HepG2 (cell line): ENCODE results near the gene NEURL4. TPM values are rescaled to one million over a fixed set of nuclear protein-coding genes. Genes with fewer than 3 reads are reported as not detected.

Experiments
- ATF7-NPFF ChIP-seq: sonication (generic); formaldehyde crosslinking; IDR thresholded peaks from 2 replicates; pipeline ENCODE4 v1.8.1; 2023; ENCODE audit warnings: mild to moderate bottlenecking, low read depth, missing genetic modification reagents, moderate library complexity
- ATM ChIP-seq: fragments of 450-650 bp; IDR thresholded peaks from 2 replicates; pipeline ENCODE4 v1.7.1; 2017; ENCODE audit warnings: mild to moderate bottlenecking, borderline replicate concordance
- CERS6 ChIP-seq: sonication (generic); formaldehyde crosslinking; IDR thresholded peaks from 2 replicates; pipeline ENCODE4 v1.5.0; 2020; ENCODE audit warnings: missing genetic modification reagents
- DMAP1 ChIP-seq: IDR thresholded peaks from 2 replicates; pipeline ENCODE4 v1.6.1; 2016
- FOSL1 ChIP-seq: sonication (generic); formaldehyde crosslinking; IDR thresholded peaks from 2 replicates; pipeline ENCODE4 v1.9.0; 2021; ENCODE audit warnings: missing genetic modification reagents, borderline replicate concordance
- GTF3A ChIP-seq: sonication (generic); formaldehyde crosslinking; conservative IDR thresholded peaks from 2 replicates; pipeline ENCODE4 v1.4.0; 2020; ENCODE audit warnings: mild to moderate bottlenecking, missing genetic modification reagents
- KLF15 ChIP-seq: sonication (generic); formaldehyde crosslinking; IDR thresholded peaks from 2 replicates; pipeline ENCODE4 v1.8.1; 2023; ENCODE audit warnings: borderline replicate concordance, mild to moderate bottlenecking, inconsistent platforms, missing genetic modification reagents, mixed read lengths
- MAFG ChIP-seq: sonication (generic); formaldehyde crosslinking; IDR thresholded peaks from 2 replicates; pipeline ENCODE4 v1.5.1; 2020; ENCODE audit warnings: mild to moderate bottlenecking, missing genetic modification reagents
- NFIB ChIP-seq: sonication (generic); formaldehyde crosslinking; IDR thresholded peaks from 2 replicates; pipeline ENCODE4 v1.9.0; 2021; ENCODE audit warnings: missing genetic modification reagents, mild to moderate bottlenecking, borderline replicate concordance
- NPAS2 ChIP-seq: sonication (generic); formaldehyde crosslinking; IDR thresholded peaks from 2 replicates; pipeline ENCODE4 v1.8.0; 2022; ENCODE audit warnings: mild to moderate bottlenecking, missing genetic modification reagents, borderline replicate concordance
- SP140L ChIP-seq: sonication (generic); formaldehyde crosslinking; IDR thresholded peaks from 2 replicates; pipeline ENCODE4 v1.4.0; 2020; ENCODE audit warnings: missing genetic modification reagents, borderline replicate concordance
- TBP ChIP-seq: sonication (generic); formaldehyde crosslinking; IDR thresholded peaks from 2 replicates; pipeline ENCODE4 v1.5.0; 2020; ENCODE audit warnings: missing genetic modification reagents
- TCF7L2 ChIP-seq: IDR thresholded peaks from 2 replicates; pipeline ENCODE4 v1.6.1; 2011; ENCODE audit warnings: mild to moderate bottlenecking, low read depth, low read length, moderate library complexity
- ZGPAT ChIP-seq: IDR thresholded peaks from 2 replicates; pipeline ENCODE4 v1.6.1; 2016; ENCODE audit warnings: mild to moderate bottlenecking
- ZNF451 ChIP-seq: sonication (generic); formaldehyde crosslinking; IDR thresholded peaks from 2 replicates; pipeline ENCODE4 v1.5.0; 2020; ENCODE audit warnings: mild to moderate bottlenecking, missing genetic modification reagents
- ZNF609 ChIP-seq: sonication (generic); formaldehyde crosslinking; IDR thresholded peaks from 2 replicates; pipeline ENCODE4 v1.4.0; 2020; ENCODE audit warnings: mild to moderate bottlenecking, missing genetic modification reagents, borderline replicate concordance
- ZNF724P ChIP-seq: sonication (generic); formaldehyde crosslinking; IDR thresholded peaks from 2 replicates; pipeline ENCODE4 v1.8.0; 2022; ENCODE audit warnings: missing genetic modification reagents, borderline replicate concordance
- ZNF775 ChIP-seq: sonication (generic); formaldehyde crosslinking; IDR thresholded peaks from 2 replicates; pipeline ENCODE4 v1.4.0; 2020; ENCODE audit warnings: missing genetic modification reagents, mild to moderate bottlenecking, moderate library complexity, borderline replicate concordance
- ZSCAN31 ChIP-seq: sonication (generic); formaldehyde crosslinking; IDR thresholded peaks from 2 replicates; pipeline ENCODE4 v1.5.0; 2020; ENCODE audit warnings: low read depth, mild to moderate bottlenecking, missing genetic modification reagents
- polyA plus RNA-seq, 8 experiments: library from polyadenylated mRNA; depleted of rRNA in 3 of 8; stranded (reverse) in 7 of 8; unstranded in 1 of 8; fragments of >200 nt; fragmentation: Illumina TruSeq in 4 of 8; extraction: Trizol in 4 of 8; gene quantifications; 2 replicates each; pipeline versions ENCODE4 v1.2.1 to v1.2.3, GENCODE V29; 2011 to 2016; ENCODE audit warnings: low read depth in 4 of 8, missing spikeins in 1 of 8, mixed read lengths in 1 of 8; ENCODE audit not compliant: insufficient read depth in 1 of 8
- total RNA-seq, 5 experiments: library from RNA; depleted of rRNA; stranded (reverse); fragments of >200 nt; fragmentation: Illumina TruSeq; extraction: Trizol; gene quantifications; 2 replicates each; pipeline ENCODE4 v1.2.3, GENCODE V29; 2016; ENCODE audit warnings: low read depth in 1 of 5
- TF ChIP-seq, protein P1 (sequence below): sonication (generic); formaldehyde crosslinking; IDR thresholded peaks from 2 replicates; pipeline ENCODE4 v1.5.0; 2020; ENCODE audit warnings: missing genetic modification reagents
- TF ChIP-seq, protein P2 (sequence below): IDR thresholded peaks from 2 replicates; pipeline ENCODE4 v1.6.1; 2016; ENCODE audit warnings: missing compliant biosample characterization, missing genetic modification reagents, borderline replicate concordance

Gene NEURL4
- total and polyA plus RNA-seq, 2 of the 13 experiments (the other 11 are each of a cell fraction or from before 2014, with no cell fraction given): 14.8 to 15.7 TPM

DNA sequence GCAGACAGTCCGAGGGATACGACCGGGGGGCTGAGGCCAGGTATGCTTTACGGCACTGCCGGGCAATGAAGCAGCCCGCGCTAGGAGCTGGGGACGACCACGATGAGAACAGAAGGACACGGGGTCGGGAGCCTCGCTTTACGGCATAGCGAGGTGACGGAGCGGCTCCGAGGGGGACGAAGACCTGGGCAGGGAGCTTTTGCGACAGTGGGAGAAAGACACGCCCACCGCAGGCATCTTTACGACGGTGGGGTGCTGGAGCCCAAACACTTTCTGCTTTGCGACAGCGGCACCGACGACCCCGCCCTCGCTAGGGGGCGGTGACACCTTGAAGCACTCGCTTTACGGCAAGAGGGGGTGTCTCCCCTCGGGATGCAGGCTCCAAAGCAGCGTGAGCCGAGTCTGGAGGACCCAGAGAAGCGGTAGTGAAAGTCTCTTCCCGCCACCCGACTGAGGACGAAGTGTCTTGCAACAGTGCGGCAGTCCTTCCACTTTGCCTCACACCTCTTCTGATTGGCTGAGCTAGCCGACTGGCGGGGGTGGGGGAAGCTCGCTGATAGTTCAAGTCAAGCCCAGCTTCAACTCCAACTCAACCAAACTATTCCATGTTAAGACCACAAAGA is 350 bp upstream of the NEURL4 start (continued):
- TF ChIP-seq, protein P1, sequence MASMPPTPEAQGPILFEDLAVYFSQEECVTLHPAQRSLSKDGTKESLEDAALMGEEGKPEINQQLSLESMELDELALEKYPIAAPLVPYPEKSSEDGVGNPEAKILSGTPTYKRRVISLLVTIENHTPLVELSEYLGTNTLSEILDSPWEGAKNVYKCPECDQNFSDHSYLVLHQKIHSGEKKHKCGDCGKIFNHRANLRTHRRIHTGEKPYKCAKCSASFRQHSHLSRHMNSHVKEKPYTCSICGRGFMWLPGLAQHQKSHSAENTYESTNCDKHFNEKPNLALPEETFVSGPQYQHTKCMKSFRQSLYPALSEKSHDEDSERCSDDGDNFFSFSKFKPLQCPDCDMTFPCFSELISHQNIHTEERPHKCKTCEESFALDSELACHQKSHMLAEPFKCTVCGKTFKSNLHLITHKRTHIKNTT (CRISPR knock-in tag): no peak
- TF ChIP-seq ZNF724P (CRISPR knock-in tag) (no peak), MAFG (CRISPR knock-in tag) (no peak), ZNF609 (CRISPR knock-in tag) (peak; percentile 57; the same call in 1 of the 2 replicates), FOSL1 (CRISPR knock-in tag) (no peak), ATM (no peak), CERS6 (CRISPR knock-in tag) (no peak), SP140L (CRISPR knock-in tag) (no peak), ATF7-NPFF (CRISPR knock-in tag) (peak; percentile 32; the same call in 1 of the 2 replicates), ZGPAT (CRISPR knock-in tag) (peak; percentile 66; the same call in 1 of the 2 replicates), NFIB (CRISPR knock-in tag) (no peak), ZNF451 (CRISPR knock-in tag) (no peak), ZSCAN31 (CRISPR knock-in tag) (peak; percentile 68; the same call in 1 of the 2 replicates), GTF3A (no peak), TCF7L2 (no peak), NPAS2 (CRISPR knock-in tag) (no peak), TBP (CRISPR knock-in tag) (no peak), ZNF775 (CRISPR knock-in tag) (no peak), KLF15 (CRISPR knock-in tag) (no peak), DMAP1 (CRISPR knock-in tag) (peak; percentile 68; the same call in 1 of the 2 replicates)
- TF ChIP-seq, protein P2, sequence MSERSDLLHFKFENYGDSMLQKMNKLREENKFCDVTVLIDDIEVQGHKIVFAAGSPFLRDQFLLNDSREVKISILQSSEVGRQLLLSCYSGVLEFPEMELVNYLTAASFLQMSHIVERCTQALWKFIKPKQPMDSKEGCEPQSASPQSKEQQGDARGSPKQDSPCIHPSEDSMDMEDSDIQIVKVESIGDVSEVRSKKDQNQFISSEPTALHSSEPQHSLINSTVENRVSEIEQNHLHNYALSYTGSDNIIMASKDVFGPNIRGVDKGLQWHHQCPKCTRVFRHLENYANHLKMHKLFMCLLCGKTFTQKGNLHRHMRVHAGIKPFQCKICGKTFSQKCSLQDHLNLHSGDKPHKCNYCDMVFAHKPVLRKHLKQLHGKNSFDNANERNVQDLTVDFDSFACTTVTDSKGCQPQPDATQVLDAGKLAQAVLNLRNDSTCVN (CRISPR knock-in tag): no peak
